Right lobe of liver (tissue), 4 donors: ENCODE measurements around the gene HAND1.

ENCODE experiments used
- CTCF ChIP-seq, 4 donors: fragments of 200-600 bp in 3 of 4; fragments of 450-650 bp in 1 of 4; IDR thresholded peaks; one replicate each; pipeline versions ENCODE4 v1.5.1 to v1.8.0; 2016 to 2022; ENCODE audit warnings: antibody characterized with exemption in 4 of 4, mild to moderate bottlenecking in 2 of 4
- POLR2A ChIP-seq: fragments of 450-650 bp; IDR thresholded peaks from one replicate; pipeline ENCODE4 v1.6.1; 2017; ENCODE audit warnings: antibody characterized with exemption, mild to moderate bottlenecking
- donor health status: DM: no; HTN: no; CAD: no.
- donor health status: DM: no; HTN: no; CAD: no.
- donor health status: DM: no; HTN: yes; CAD: no.

DNA sequence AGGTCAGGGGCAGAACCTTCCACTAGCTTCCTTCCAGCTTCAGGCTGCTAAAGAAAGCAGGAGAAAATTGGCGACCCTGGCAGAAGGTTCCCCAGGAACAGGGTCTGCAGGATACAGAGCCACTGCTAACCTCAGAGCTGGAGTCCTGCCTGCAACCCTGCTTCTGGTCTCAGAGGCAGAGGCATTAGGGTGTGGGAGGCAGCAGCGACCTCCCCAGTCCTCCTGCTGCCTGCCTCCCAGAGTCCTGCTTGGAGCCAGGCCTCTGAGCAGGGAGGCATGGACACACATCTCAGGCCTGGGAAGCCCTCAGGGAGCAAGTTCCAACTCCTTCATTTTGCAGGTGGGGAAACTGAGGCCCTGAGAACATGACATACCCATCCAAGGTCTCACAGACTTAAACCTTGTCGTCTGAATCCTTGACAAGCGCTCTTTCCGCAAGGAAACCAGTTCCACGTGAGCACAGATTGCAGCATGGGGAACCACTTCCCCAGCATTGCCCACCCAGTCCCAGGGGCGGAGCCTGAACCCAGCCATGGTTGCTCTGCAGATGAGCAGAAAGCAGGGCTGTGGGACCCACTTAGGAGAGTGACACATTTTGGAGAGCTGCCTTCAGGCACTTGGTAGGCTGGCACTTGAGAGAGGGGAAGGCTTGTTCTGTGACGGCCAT, 28.2 kb upstream of the HAND1 start:
- no peak for TF ChIP-seq POLR2A
- no peak for TF ChIP-seq CTCF (IDR thresholded peaks at IDR 0.05)
